GM19239 (cell line): ENCODE measurements around the gene ZNF710.
A peak's percentile ranks its signal among the peaks of the same experiment; 100 is the strongest.

Source experiments
- DNase-seq: peaks from one replicate; pipeline ENCODE4 v3.0.0; 2011; ENCODE audit warnings: low spot score; ENCODE audit not compliant: insufficient read length
- FAIRE-seq: peaks from 2 replicates; lab custom pipeline; 2011; peaks lifted over from hg19 to GRCh38; lab: Jason Lieb, UNC

ZNF710 gene

GRCh38 chr15:90074023-90074422 lies 72.9 kb downstream of the ZNF710 start:
- no peak for DNase-seq
- no peak for FAIRE-seq

GRCh38 chr15:90074916-90075315 lies 73.8 kb downstream of the ZNF710 start:
- DNase-seq (no peak), FAIRE-seq (no peak)

- FAIRE-seq (no peak), DNase-seq (no peak)
Measured at GRCh38 chr15:90075420-90076289, 74.5 kb downstream of the ZNF710 start.

- FAIRE-seq (no peak), DNase-seq (no peak)
Measured at GRCh38 chr15:90076716-90077115, 75.6 kb downstream of the ZNF710 start.

- no peak for FAIRE-seq
Measured at GRCh38 chr15:90078965-90079364, 77.8 kb downstream of the ZNF710 start.

GRCh38 chr15:90079619-90080457 lies 78.7 kb downstream of the ZNF710 start:
- no peak for FAIRE-seq
- no peak for DNase-seq

More at GRCh38 chr15:90078965-90079364, 77.8 kb downstream of the ZNF710 start:
- DNase-seq: no peak

GRCh38 chr15:90080458-90080755 lies 79.3 kb downstream of the ZNF710 start:
- DNase-seq: no peak
- FAIRE-seq: no peak

- DNase-seq (no peak), FAIRE-seq (no peak)
Measured at GRCh38 chr15:90080818-90081393, 79.8 kb downstream of the ZNF710 start.

- DNase-seq: no peak
- FAIRE-seq: no peak
Measured at GRCh38 chr15:90082140-90082715, 81.1 kb downstream of the ZNF710 start.

- FAIRE-seq: no peak
- DNase-seq: no peak
Measured at GRCh38 chr15:90083419-90083818, 82.3 kb downstream of the ZNF710 start.

GRCh38 chr15:90083954-90084607 lies 83.0 kb downstream of the ZNF710 start:
- FAIRE-seq (no peak), DNase-seq (no peak)

- no peak for FAIRE-seq
Measured at GRCh38 chr15:90084876-90085423, 83.8 kb downstream of the ZNF710 start.

GRCh38 chr15:90085565-90085964 lies 84.4 kb downstream of the ZNF710 start:
- no peak for DNase-seq
- no peak for FAIRE-seq

More at GRCh38 chr15:90084876-90085423, 83.8 kb downstream of the ZNF710 start:
- DNase-seq: no peak

GRCh38 chr15:90086868-90087268 lies 85.7 kb downstream of the ZNF710 start:
- DNase-seq (peak; percentile 61), FAIRE-seq (peak; percentile 48)

GRCh38 chr15:90087454-90088154 lies 86.5 kb downstream of the ZNF710 start:
- DNase-seq: no peak
- peak; percentile 28 for FAIRE-seq

- DNase-seq (no peak), FAIRE-seq (no peak)
Measured at GRCh38 chr15:90090226-90090848, 89.2 kb downstream of the ZNF710 start.

- no peak for FAIRE-seq
- DNase-seq: no peak
Measured at GRCh38 chr15:90091156-90091931, 90.2 kb downstream of the ZNF710 start.

- DNase-seq (no peak), FAIRE-seq (no peak)
Measured at GRCh38 chr15:90095521-90095959, 94.4 kb downstream of the ZNF710 start.
